Subcutaneous abdominal adipose tissue (tissue), 5 donors: ENCODE data around the gene HTR6.

ENCODE experiments used
- H3K27ac ChIP-seq: one replicate; pipeline ENCODE4 v1.7.0; 2013; ENCODE audit warnings: low read depth, mild to moderate bottlenecking, inconsistent platforms, low read length, moderate library complexity
- H3K27me3 ChIP-seq, 5 donors: one replicate each; pipeline ENCODE4 v1.7.0; 2013; ENCODE audit warnings: low read length in 5 of 5, inconsistent platforms in 1 of 5; ENCODE audit not compliant: control insufficient read depth in 5 of 5, insufficient read depth in 4 of 5
- H3K36me3 ChIP-seq, 5 donors: one replicate each; pipeline ENCODE4 v1.7.0; 2013; ENCODE audit warnings: low read length in 5 of 5; ENCODE audit not compliant: control insufficient read depth in 5 of 5, insufficient read depth in 5 of 5
- H3K4me1 ChIP-seq, 5 donors: one replicate each; pipeline ENCODE4 v1.7.0; 2013; ENCODE audit warnings: low read length in 5 of 5, mild to moderate bottlenecking in 3 of 5, moderate library complexity in 1 of 5; ENCODE audit not compliant: control insufficient read depth in 5 of 5, insufficient read depth in 5 of 5
- H3K4me3 ChIP-seq, 5 donors: one replicate each; pipeline ENCODE4 v1.7.0; 2013; ENCODE audit warnings: low read length in 5 of 5, low read depth in 1 of 5
- H3K9ac ChIP-seq, 5 donors: one replicate each; pipeline ENCODE4 v1.7.0; 2013; ENCODE audit warnings: low read length in 5 of 5, mild to moderate bottlenecking in 4 of 5, moderate library complexity in 3 of 5
- H3K9me3 ChIP-seq, 5 donors: one replicate each; pipeline ENCODE4 v1.7.0; 2013; ENCODE audit warnings: low read length in 5 of 5; ENCODE audit not compliant: control insufficient read depth in 5 of 5
- donor health status: healthy.
- donor health status: healthy.
- donor health status: healthy.
- donor health status: healthy.
- donor health status: healthy.

The HTR6 gene

GRCh38 chr1:19644681-19645410, 19.8 kb upstream of the HTR6 start:
- Histone ChIP-seq H3K27ac (peak overlapping the region; percentile 94), H3K9me3 (no peaks in the 10 kb centered on the region), H3K4me1 (peaks cover 7 to 57% (median 48%) of the 10 kb centered on the region in 5 donors), H3K9ac (peak overlapping the region in 4 of 5 donors; percentile 85 to 96 (median 92)), H3K36me3 (no peaks in the 10 kb centered on the region), H3K27me3 (no peaks in the 10 kb centered on the region), H3K4me3 (peak overlapping the region; percentile 77 to 94 (median 94))

GRCh38 chr1:19645411-19646251, 19.0 kb upstream of the HTR6 start:
- H3K9me3 ChIP-seq = no peaks in the 10 kb centered on the region
- H3K9ac ChIP-seq = peak overlapping the region in 4 of 5 donors; percentile 85 to 96 (median 92)
- H3K36me3 ChIP-seq = no peaks in the 10 kb centered on the region
- peak overlapping the region; percentile 94 for H3K27ac ChIP-seq
- H3K27me3 ChIP-seq = no peaks in the 10 kb centered on the region
- H3K4me1 ChIP-seq = peaks cover 9 to 60% (median 56%) of the 10 kb centered on the region in 5 donors
- H3K4me3 ChIP-seq = peak overlapping the region; percentile 76 to 94 (median 94)

- Histone ChIP-seq H3K36me3 (no peaks in the 10 kb centered on the region), H3K27ac (peak overlapping the region; percentile 94), H3K9ac (peak overlapping the region in 1 of 5 donors; percentile 4)
Measured at GRCh38 chr1:19646377-19647319, 18.0 kb upstream of the HTR6 start.

GRCh38 chr1:19647643-19648042, 17.0 kb upstream of the HTR6 start:
- Histone ChIP-seq H3K9me3 (no peaks in the 10 kb centered on the region), H3K4me3 (peak overlapping the region in 3 of 5 donors; percentile 8 to 29 (median 14)), H3K4me1 (peaks cover 14 to 74% (median 68%) of the 10 kb centered on the region in 5 donors), H3K27ac (peak overlapping the region; percentile 94), H3K27me3 (no peaks in the 10 kb centered on the region), H3K9ac (peak overlapping the region in 3 of 5 donors; percentile 4 to 52 (median 28)), H3K36me3 (no peaks in the 10 kb centered on the region)

More at GRCh38 chr1:19646377-19647319, 18.0 kb upstream of the HTR6 start:
- H3K9me3 ChIP-seq = no peaks in the 10 kb centered on the region
- H3K4me3 ChIP-seq = peak overlapping the region in 4 of 5 donors; percentile 88 to 94 (median 94)
- no peaks in the 10 kb centered on the region for H3K27me3 ChIP-seq
- H3K4me1 ChIP-seq = peaks cover 14 to 68% (median 64%) of the 10 kb centered on the region in 5 donors

GRCh38 chr1:19648239-19648638, 16.4 kb upstream of the HTR6 start:
- H3K4me3 ChIP-seq = peak overlapping the region in 2 of 5 donors; percentile 8 to 11
- H3K9ac ChIP-seq = peak overlapping the region in 2 of 5 donors; percentile 28 to 52

GRCh38 chr1:19648689-19649088, 16.0 kb upstream of the HTR6 start:
- peaks cover 10 to 71% (median 66%) of the 10 kb centered on the region in 5 donors for H3K4me1 ChIP-seq

More at GRCh38 chr1:19648239-19648638, 16.4 kb upstream of the HTR6 start:
- Histone ChIP-seq H3K27ac (peak overlapping the region; percentile 72), H3K9me3 (no peaks in the 10 kb centered on the region), H3K36me3 (no peaks in the 10 kb centered on the region), H3K4me1 (peaks cover 12 to 73% (median 66%) of the 10 kb centered on the region in 5 donors), H3K27me3 (no peaks in the 10 kb centered on the region)

GRCh38 chr1:19650416-19651140, 14.1 kb upstream of the HTR6 start:
- H3K36me3 ChIP-seq = peaks cover 0 to 9% (median 6%) of the 10 kb centered on the region in 5 donors
- H3K27me3 ChIP-seq = no peaks in the 10 kb centered on the region
- H3K9me3 ChIP-seq = no peaks in the 10 kb centered on the region
- peaks cover 10 to 68% (median 59%) of the 10 kb centered on the region in 5 donors for H3K4me1 ChIP-seq
- peak overlapping the region; percentile 5 to 70 (median 48) for H3K9ac ChIP-seq
- H3K27ac ChIP-seq = peak overlapping the region; percentile 81
- peak overlapping the region in 4 of 5 donors; percentile 12 to 27 (median 16) for H3K4me3 ChIP-seq

More at GRCh38 chr1:19648689-19649088, 16.0 kb upstream of the HTR6 start:
- H3K36me3 ChIP-seq = no peaks in the 10 kb centered on the region
- no peak overlapping the region for H3K4me3 ChIP-seq
- H3K27ac ChIP-seq = peak overlapping the region; percentile 72
- no peak overlapping the region for H3K9ac ChIP-seq
- H3K9me3 ChIP-seq = no peaks in the 10 kb centered on the region
- H3K27me3 ChIP-seq = no peaks in the 10 kb centered on the region

- peak overlapping the region in 4 of 5 donors; percentile 12 to 27 (median 16) for H3K4me3 ChIP-seq
- H3K36me3 ChIP-seq = peaks cover 0 to 12% (median 11%) of the 10 kb centered on the region in 5 donors
- H3K27ac ChIP-seq = peak overlapping the region; percentile 81
- H3K4me1 ChIP-seq = peaks cover 9 to 66% (median 53%) of the 10 kb centered on the region in 5 donors
- H3K9ac ChIP-seq = peak overlapping the region; percentile 5 to 70 (median 48)
- no peaks in the 10 kb centered on the region for H3K9me3 ChIP-seq
- no peaks in the 10 kb centered on the region for H3K27me3 ChIP-seq
Measured at GRCh38 chr1:19651141-19651737, 13.4 kb upstream of the HTR6 start.
